ENCODE results near the gene TUBB2B. TPM values are rescaled to one million over a fixed set of nuclear protein-coding genes. Genes with fewer than 3 reads are reported as not detected.
A peak's percentile ranks its signal among the peaks of the same experiment; 100 is the strongest.

Gene TUBB2B
- total and polyA plus RNA-seq, 8 donors = 2.2 to 16.5 (median 8.5) TPM

- H3K27me3 ChIP-seq = peaks cover 0 to 13% of the 10 kb centered on the region in 2 donors
- no peaks in the 10 kb centered on the region for H3K36me3 ChIP-seq
- peak overlapping the region in 1 of 2 donors; percentile 8 for H3K27ac ChIP-seq
- H3K9me3 ChIP-seq = no peaks in the 10 kb centered on the region
- H3K4me1 ChIP-seq = no peaks in the 10 kb centered on the region
- DNase-seq = peak in 1 of 4 donors; percentile 67
- TF ChIP-seq CTCF (IDR thresholded peaks at IDR 0.05) = no peak
- ATAC-seq = peak; percentile 93
- intact Hi-C loops (cut with DNase I) = no loop called here
- H3K4me3 ChIP-seq = no peak overlapping the region
Observed at GRCh38 chr6:3209114-3210023, 18.1 kb downstream of the TUBB2B start.

- intact Hi-C loops (cut with DNase I) = no loop called here
- DNase-seq = no peak
- peaks cover 0 to 2% of the 10 kb centered on the region in 2 donors for H3K9me3 ChIP-seq
- no peak for ATAC-seq
- H3K4me3 ChIP-seq = no peak overlapping the region
- no peak overlapping the region for H3K27ac ChIP-seq
- no peaks in the 10 kb centered on the region for H3K4me1 ChIP-seq
- no peak for TF ChIP-seq CTCF (IDR thresholded peaks at IDR 0.05)
- peaks cover 0 to 13% of the 10 kb centered on the region in 2 donors for H3K27me3 ChIP-seq
- H3K36me3 ChIP-seq = no peaks in the 10 kb centered on the region
Observed at GRCh38 chr6:3208775-3209113, 18.7 kb downstream of the TUBB2B start.

- Histone ChIP-seq H3K4me1 (no peaks in the 10 kb centered on the region), H3K27ac (peak overlapping the region; percentile 26 to 40), H3K9me3 (peaks cover 0 to 2% of the 10 kb centered on the region in 2 donors), H3K4me3 (no peak overlapping the region), H3K27me3 (peaks cover 0 to 13% of the 10 kb centered on the region in 2 donors), H3K36me3 (no peaks in the 10 kb centered on the region)
- no peak for TF ChIP-seq CTCF (IDR thresholded peaks at IDR 0.05)
- DNase-seq (no peak), ATAC-seq (peak; percentile 14)
- intact Hi-C loops (cut with DNase I) = no loop called here
Observed at GRCh38 chr6:3208098-3208774, 19.2 kb downstream of the TUBB2B start.

GRCh38 chr6:3206339-3207015 lies 21.0 kb downstream of the TUBB2B start:
- ATAC-seq = no peak
- no peak for DNase-seq
- H3K36me3 ChIP-seq = no peaks in the 10 kb centered on the region
- no peak overlapping the region for H3K27ac ChIP-seq
- intact Hi-C loops (cut with DNase I) = no loop called here
- no peak for TF ChIP-seq CTCF (IDR thresholded peaks at IDR 0.05)
- peaks cover 0 to 2% of the 10 kb centered on the region in 2 donors for H3K9me3 ChIP-seq
- no peaks in the 10 kb centered on the region for H3K4me1 ChIP-seq
- H3K4me3 ChIP-seq = no peak overlapping the region
- H3K27me3 ChIP-seq = peaks cover 0 to 7% of the 10 kb centered on the region in 2 donors

GRCh38 chr6:3205913-3206312 lies 21.5 kb downstream of the TUBB2B start:
- no peak overlapping the region for H3K4me3 ChIP-seq
- H3K4me1 ChIP-seq = no peaks in the 10 kb centered on the region
- TF ChIP-seq CTCF (IDR thresholded peaks at IDR 0.05) = no peak
- ATAC-seq = no peak
- H3K36me3 ChIP-seq = no peaks in the 10 kb centered on the region
- peaks cover 0 to 7% of the 10 kb centered on the region in 2 donors for H3K27me3 ChIP-seq
- H3K27ac ChIP-seq = no peak overlapping the region
- peaks cover 0 to 2% of the 10 kb centered on the region in 2 donors for H3K9me3 ChIP-seq
- DNase-seq = no peak
- intact Hi-C loops (cut with DNase I) = no loop called here
